Measurements from ENCODE around the gene TPCN2.

TPCN2 gene

GRCh38 chr11:69057801-69058200 lies 9.1 kb downstream of the TPCN2 start:
- TF ChIP-seq MYC (IDR thresholded peaks at IDR 0.05; ENCODE audit: low read depth, low read length) (no peak), POLR2A (IDR thresholded peaks at IDR 0.05; ENCODE audit: extremely low read depth, insufficient read length) (no peak)
- TF ChIP-seq, protein P1, sequence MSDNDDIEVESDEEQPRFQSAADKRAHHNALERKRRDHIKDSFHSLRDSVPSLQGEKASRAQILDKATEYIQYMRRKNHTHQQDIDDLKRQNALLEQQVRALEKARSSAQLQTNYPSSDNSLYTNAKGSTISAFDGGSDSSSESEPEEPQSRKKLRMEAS (IDR thresholded peaks at IDR 0.05; ENCODE audit: low read depth, low read length), result no peak
- TF ChIP-seq, protein P2, sequence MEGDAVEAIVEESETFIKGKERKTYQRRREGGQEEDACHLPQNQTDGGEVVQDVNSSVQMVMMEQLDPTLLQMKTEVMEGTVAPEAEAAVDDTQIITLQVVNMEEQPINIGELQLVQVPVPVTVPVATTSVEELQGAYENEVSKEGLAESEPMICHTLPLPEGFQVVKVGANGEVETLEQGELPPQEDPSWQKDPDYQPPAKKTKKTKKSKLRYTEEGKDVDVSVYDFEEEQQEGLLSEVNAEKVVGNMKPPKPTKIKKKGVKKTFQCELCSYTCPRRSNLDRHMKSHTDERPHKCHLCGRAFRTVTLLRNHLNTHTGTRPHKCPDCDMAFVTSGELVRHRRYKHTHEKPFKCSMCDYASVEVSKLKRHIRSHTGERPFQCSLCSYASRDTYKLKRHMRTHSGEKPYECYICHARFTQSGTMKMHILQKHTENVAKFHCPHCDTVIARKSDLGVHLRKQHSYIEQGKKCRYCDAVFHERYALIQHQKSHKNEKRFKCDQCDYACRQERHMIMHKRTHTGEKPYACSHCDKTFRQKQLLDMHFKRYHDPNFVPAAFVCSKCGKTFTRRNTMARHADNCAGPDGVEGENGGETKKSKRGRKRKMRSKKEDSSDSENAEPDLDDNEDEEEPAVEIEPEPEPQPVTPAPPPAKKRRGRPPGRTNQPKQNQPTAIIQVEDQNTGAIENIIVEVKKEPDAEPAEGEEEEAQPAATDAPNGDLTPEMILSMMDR (IDR thresholded peaks at IDR 0.05; ENCODE audit: low read depth, low read length), result no peak
- H3K4me3 ChIP-seq (ENCODE audit: low read depth, low read length), result no peak overlapping the region
- no peak for DNase-seq (ENCODE audit: low read depth)

- no peak overlapping the region for H3K4me3 ChIP-seq (ENCODE audit: low read depth, low read length)
- DNase-seq (ENCODE audit: low read depth), result peak; percentile 90
- no peak for TF ChIP-seq MYC (IDR thresholded peaks at IDR 0.05; ENCODE audit: low read depth, low read length)
Observed at GRCh38 chr11:69058511-69059270, 10.0 kb downstream of the TPCN2 start.

GRCh38 chr11:69059429-69059828 lies 10.7 kb downstream of the TPCN2 start:
- DNase-seq (ENCODE audit: low read depth), result no peak
- TF ChIP-seq, protein P1 (IDR thresholded peaks at IDR 0.05; ENCODE audit: low read depth, low read length), result no peak

DNA sequence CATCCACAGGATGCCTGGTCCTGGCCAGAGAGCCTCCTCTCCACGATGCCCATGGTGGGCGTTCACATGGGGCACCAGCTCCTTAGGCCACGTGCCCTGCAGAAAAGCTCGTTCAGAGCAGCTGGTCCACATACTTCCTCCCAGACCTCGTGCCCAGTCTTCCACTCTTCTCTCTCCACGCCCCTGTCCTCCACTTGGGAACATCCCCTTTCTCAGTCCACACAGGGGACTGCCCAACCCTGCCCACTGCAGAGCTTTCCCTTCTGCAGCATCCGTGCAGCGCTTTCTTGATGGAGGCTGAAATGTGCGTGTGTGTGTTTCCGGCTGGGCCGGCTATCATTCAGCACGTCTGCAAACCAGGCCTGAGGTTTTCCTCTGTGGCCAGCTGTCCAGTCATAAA lies 11.3 kb downstream of the TPCN2 start:
- H3K4me3 ChIP-seq (ENCODE audit: low read depth, low read length), result no peak overlapping the region
- no peak for DNase-seq (ENCODE audit: low read depth)
- TF ChIP-seq, protein P1 (IDR thresholded peaks at IDR 0.05; ENCODE audit: low read depth, low read length), result no peak
- TF ChIP-seq POLR2A (IDR thresholded peaks at IDR 0.05; ENCODE audit: extremely low read depth, insufficient read length) (no peak), MYC (IDR thresholded peaks at IDR 0.05; ENCODE audit: low read depth, low read length) (no peak)
- TF ChIP-seq, protein P2 (IDR thresholded peaks at IDR 0.05; ENCODE audit: low read depth, low read length), result no peak

More at GRCh38 chr11:69059429-69059828, 10.7 kb downstream of the TPCN2 start:
- no peak overlapping the region for H3K4me3 ChIP-seq (ENCODE audit: low read depth, low read length)

- TF ChIP-seq, protein P1 (IDR thresholded peaks at IDR 0.05; ENCODE audit: low read depth, low read length), result no peak
- TF ChIP-seq MYC (IDR thresholded peaks at IDR 0.05; ENCODE audit: low read depth, low read length), result no peak
- TF ChIP-seq, protein P2 (IDR thresholded peaks at IDR 0.05; ENCODE audit: low read depth, low read length), result no peak
- no peak for TF ChIP-seq POLR2A (IDR thresholded peaks at IDR 0.05; ENCODE audit: extremely low read depth, insufficient read length)
- no peak overlapping the region for H3K4me3 ChIP-seq (ENCODE audit: low read depth, low read length)
- DNase-seq (ENCODE audit: low read depth), result no peak
Observed at GRCh38 chr11:69060806-69061712, 12.3 kb downstream of the TPCN2 start.

GRCh38 chr11:69061713-69062053 lies 13.0 kb downstream of the TPCN2 start:
- TF ChIP-seq, protein P1 (IDR thresholded peaks at IDR 0.05; ENCODE audit: low read depth, low read length), result no peak
- TF ChIP-seq MYC (IDR thresholded peaks at IDR 0.05; ENCODE audit: low read depth, low read length) (no peak), POLR2A (IDR thresholded peaks at IDR 0.05; ENCODE audit: extremely low read depth, insufficient read length) (no peak)
- TF ChIP-seq, protein P2 (IDR thresholded peaks at IDR 0.05; ENCODE audit: low read depth, low read length), result no peak
- DNase-seq (ENCODE audit: low read depth), result no peak
- no peak overlapping the region for H3K4me3 ChIP-seq (ENCODE audit: low read depth, low read length)
